DMS 273 treated with DMSO at 0.1 percent for 48 hours (cell line): ENCODE results near the gene C1orf21.

ENCODE experiments used
- DNase-seq: peaks from one replicate; lab custom pipeline; 2025; lab: John Stamatoyannopoulos, UW

Gene C1orf21

GRCh38 chr1:184485751-184486723 is 99.2 kb downstream of the C1orf21 start:
- no peak for DNase-seq

- no peak for DNase-seq
These were observed 100.1 kb downstream of the C1orf21 start for GRCh38 chr1:184486761-184487445.

GRCh38 chr1:184487531-184488193 is 100.8 kb downstream of the C1orf21 start:
- no peak for DNase-seq

- no peak for DNase-seq
These were observed 103.1 kb downstream of the C1orf21 start for GRCh38 chr1:184489908-184490307.

- no peak for DNase-seq
These were observed 105.7 kb downstream of the C1orf21 start for GRCh38 chr1:184492536-184492935.

GRCh38 chr1:184493987-184494388 is 107.2 kb downstream of the C1orf21 start:
- no peak for DNase-seq

GRCh38 chr1:184494929-184495328 is 108.1 kb downstream of the C1orf21 start:
- DNase-seq: no peak

GRCh38 chr1:184497959-184498723 is 111.3 kb downstream of the C1orf21 start:
- DNase-seq: no peak

GRCh38 chr1:184499616-184500015 is 112.8 kb downstream of the C1orf21 start:
- no peak for DNase-seq

- no peak for DNase-seq
These were observed 115.3 kb downstream of the C1orf21 start for GRCh38 chr1:184502161-184502560.

- DNase-seq: no peak
These were observed 116.5 kb downstream of the C1orf21 start for GRCh38 chr1:184503221-184503749.

- DNase-seq: no peak
These were observed 117.5 kb downstream of the C1orf21 start for GRCh38 chr1:184504040-184504954.

GRCh38 chr1:184504955-184505338 is 118.1 kb downstream of the C1orf21 start:
- no peak for DNase-seq

GRCh38 chr1:184506481-184506880 is 119.7 kb downstream of the C1orf21 start:
- DNase-seq: no peak

GRCh38 chr1:184507165-184507564 is 120.3 kb downstream of the C1orf21 start:
- no peak for DNase-seq

- no peak for DNase-seq
These were observed 120.9 kb downstream of the C1orf21 start for GRCh38 chr1:184507604-184508280.

GRCh38 chr1:184509105-184509504 is 122.3 kb downstream of the C1orf21 start:
- no peak for DNase-seq

- DNase-seq: no peak
These were observed 123.3 kb downstream of the C1orf21 start for GRCh38 chr1:184510110-184510509.

GRCh38 chr1:184512724-184513123 is 125.9 kb downstream of the C1orf21 start:
- no peak for DNase-seq

GRCh38 chr1:184513421-184513820 is 126.6 kb downstream of the C1orf21 start:
- no peak for DNase-seq
